NK-92 treated with Interleukin-12 subunit alpha and Interleukin-12 subunit beta, amount 100 ng/mL, for 24 hours (cell line): ENCODE data around the gene FCGR3A.

Experiments used
- DNase-seq: peaks from one replicate; lab custom pipeline; 2025; lab: John Stamatoyannopoulos, UW

The FCGR3A gene

DNA sequence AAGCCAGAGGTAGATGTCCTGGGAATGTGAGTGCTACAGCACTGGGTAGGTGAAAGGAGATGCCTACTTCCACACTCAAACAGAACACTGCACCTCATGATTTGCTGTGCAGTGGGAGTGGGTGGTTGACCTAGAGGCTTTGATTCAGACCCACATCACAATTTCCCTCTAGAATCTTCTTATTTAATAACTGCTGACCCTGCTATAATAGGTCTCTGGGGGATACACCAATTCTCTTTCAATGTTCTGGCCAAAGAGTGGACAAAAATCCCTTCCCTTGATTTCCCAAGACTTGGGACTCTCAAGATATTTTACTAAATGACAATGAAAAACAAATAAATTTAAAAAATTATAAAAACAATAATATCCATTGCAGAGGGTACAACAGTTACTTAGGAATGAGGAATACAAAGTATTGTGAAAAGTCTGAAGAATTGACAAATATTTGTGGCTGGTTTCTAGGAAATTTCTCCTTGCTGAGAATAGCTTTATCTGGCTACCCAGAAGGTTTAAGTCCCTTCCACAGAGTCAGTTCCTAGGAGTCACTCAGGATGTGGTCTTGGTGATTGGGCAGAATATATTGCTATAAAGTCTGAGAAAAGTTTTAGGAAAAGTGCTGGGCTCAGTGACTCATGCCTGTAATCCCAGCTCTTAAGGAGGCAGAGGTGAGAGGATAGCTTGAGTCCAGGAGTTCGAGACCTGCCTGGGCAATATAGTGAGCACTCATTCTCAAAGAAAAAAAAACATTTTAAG is 46.8 kb downstream of the FCGR3A start:
- DNase-seq: no peak

DNA sequence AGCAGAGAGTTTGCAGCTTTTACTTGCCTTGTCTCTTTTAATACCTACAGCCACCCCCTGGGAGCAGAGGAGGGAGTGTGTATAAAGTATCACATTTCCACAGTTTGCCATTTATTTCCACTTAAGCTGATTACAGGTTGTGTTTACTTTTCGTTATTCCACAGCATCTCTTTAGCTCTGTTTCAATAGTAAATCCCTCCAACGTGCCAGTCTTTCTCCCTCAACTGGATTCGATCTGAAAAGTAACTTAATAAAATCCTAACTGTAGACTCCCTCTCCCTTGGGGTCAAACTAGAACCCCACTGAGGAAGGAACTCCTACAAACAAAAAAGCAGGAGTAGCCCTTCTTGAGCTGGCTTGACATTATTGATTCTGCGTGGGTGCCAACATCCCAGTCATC is 47.4 kb downstream of the FCGR3A start:
- DNase-seq: no peak

DNA sequence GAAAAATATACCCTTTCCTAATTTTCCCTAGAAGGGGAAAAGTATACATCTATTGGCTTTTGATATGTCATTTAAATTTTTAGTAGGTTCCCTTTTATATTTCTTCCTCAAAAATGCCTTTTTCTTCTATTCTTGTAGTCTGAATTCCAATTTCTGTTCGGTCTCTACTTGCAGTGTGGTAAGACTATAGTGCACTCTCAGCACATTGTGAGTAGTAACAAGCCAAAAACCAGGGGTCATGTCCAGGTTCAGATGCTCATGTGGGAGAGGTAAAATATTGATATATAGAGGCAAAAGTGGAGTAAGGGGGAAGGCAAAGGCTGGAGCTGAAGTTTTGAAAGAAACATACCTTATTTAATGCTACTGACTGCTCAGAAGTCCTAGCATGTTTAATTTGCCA is 48.4 kb downstream of the FCGR3A start:
- no peak for DNase-seq

DNA sequence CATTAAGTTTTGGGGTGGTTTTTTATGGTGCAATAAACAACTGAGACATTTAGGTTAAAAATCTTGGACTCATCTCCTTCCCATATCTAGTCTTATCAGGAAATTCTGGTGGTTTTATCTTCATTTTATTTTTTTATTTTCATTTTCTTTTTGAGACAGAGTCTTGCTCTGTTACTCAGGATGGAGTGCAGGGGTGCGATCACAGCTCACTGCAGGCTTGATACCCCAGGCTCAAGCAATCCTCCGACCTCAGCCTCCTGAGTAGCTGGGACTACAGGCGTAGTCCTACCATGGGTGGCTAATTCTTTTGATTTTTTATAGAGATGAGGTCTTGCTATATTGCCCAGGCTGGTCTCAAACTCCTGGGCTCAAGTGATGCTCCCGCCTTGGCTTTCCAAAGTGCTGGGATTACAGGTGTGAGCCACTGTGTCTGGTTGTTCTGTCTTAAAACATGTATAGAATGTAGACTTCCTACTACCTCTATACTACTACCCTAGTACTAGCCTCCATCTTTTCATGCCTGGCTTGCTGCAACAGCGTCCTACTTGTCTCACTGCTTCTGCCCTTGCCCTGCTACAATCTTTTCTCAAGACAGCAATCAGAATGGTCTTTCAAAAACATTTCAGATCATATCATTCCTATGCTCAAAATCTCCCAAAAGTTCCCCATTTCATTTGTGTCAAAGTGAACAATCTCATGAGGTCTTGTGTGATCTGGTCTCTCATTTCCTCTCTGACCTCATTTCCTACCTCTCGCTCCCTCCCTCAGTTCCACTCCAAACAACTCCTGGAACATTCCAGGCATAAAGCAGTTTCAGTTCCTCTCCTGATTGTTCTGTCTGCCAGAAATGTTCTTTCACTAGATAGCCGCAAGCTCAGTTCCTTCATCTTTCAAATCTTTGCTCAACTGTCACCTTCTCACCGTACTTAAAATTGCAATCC is 50.2 kb downstream of the FCGR3A start:
- no peak for DNase-seq

DNA sequence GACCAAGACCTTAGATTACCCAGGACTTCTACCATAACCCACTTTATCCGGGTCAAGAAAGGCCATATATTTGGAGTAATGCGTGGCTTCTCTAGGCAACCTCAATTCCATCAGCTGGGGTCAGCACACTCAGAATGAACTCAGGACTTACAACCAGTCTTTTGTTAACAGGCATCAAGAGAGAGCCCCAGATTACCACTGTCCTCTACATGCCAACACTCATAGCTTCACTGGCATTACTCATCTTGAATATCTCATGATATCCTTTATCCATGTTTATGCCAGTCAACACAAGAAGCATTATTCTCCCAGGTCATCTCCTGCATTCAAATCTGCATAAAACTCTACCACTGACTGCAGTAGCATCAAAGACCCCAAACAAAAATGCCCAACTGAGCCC is 51.0 kb downstream of the FCGR3A start:
- DNase-seq: no peak

DNA sequence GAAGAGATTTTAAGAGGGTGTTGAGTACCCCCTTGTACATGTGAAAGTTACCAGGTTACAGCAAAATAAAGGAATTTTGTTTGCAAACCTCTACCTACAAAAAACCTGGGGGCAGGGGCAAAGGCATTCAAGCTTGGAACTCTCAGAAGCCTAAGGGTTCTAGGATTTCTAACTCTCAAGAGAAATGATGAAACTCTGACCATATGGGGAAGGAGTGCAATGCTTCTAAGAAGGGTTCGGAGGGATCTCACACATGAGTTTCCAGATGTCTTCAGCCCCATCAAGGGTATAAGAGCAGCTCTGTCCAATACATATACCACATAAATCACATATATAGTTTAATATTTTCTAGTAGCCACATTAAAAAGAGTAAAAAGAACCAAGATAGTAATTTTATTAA is 51.7 kb downstream of the FCGR3A start:
- DNase-seq: no peak

DNA sequence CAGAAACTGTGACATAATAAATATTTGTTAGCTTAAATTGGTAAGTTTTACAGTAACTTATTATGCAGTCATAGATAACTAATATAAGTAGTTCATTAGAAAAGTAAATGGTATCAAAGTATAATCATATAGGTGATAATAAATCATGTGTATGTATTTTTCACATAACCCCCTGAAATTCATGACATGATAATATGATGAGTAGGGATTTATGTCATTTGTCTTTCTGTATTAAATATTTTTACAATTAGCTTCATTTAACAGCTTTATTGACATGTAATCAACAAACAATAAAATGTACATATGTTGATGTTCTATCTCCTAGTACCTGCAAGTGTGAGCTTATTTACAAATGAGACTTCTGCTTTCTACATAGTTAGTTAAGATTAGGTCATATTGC is 54.1 kb downstream of the FCGR3A start:
- DNase-seq: no peak

DNA sequence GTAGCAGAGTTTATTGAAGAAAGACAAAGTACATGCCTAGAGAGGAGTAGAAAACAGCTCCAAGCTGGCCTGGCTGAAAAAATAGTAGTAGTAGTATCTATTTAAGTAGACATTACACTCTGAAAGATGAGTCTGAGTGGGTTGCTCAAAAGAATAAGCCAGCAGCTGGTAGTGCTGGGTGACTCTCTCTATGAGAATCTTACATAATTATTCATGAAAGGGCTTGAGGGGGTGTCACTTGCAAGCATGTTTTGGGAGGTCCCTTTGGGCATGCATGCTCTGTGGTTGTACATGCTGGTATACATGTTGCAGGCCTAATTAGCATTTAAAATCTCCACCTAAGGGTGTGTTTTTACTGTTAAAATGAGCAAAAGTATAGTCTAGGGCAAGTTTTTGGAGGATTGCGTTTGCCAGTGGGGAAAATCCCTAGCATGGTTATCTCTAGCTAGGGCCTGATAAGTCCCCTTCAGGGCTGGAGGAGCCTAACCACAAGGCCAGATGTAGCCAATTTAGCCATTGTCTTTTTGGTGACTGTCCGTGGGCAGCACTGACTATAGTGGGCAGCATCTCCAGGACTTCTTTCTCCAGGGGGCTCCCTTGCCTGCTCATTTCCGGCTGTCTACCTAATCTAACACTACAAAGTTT is 55.4 kb downstream of the FCGR3A start:
- DNase-seq: no peak

DNA sequence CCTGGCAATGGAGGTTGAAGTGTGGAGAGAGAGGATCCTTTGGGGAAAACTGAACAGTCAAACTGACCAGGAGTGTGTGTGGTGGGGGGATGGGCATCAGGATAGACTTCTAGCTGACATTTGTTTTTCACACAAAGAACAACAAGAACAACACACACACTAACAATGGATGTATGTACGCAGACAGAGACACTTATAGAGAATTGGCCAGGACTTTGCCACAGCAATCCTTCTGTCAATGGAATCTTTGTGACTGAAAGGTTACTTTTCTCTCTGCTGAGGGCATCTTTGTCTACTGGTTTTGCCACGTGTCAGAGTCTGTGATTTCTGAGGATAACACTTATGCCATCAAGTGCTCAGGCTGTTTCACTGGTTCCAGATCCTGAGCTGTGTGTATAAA is 56.8 kb downstream of the FCGR3A start:
- DNase-seq: no peak
